HG02759 (cell line): ENCODE data around the gene USF2.

Experiments used
- ATAC-seq: cut with Tn5 transposase; IDR thresholded peaks from one replicate; pipeline ENCODE4 v1.9.1; 2021; ENCODE audit warnings: mild to moderate bottlenecking, moderate library complexity; ENCODE audit not compliant: unreplicated experiment

The USF2 gene

DNA sequence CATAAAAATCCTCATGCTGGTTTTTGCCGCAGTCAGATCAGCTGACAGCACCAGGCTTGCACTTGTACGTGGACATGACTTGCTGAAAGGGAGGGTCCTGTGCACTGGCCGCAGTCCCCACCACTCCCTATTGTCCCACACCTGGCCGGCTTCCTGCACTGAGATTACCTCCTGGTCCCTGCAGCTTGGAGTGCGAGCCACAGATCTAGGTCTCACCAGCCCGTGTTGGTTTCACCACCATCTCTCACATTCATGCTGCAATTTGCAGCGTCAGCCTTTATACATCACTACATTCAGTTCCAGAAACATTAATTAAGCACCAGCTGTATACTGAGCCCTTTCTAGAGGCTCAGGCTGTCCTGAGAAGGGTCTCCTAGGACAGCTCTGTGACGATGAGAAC lies 45.3 kb downstream of the USF2 start:
- no peak for ATAC-seq

DNA sequence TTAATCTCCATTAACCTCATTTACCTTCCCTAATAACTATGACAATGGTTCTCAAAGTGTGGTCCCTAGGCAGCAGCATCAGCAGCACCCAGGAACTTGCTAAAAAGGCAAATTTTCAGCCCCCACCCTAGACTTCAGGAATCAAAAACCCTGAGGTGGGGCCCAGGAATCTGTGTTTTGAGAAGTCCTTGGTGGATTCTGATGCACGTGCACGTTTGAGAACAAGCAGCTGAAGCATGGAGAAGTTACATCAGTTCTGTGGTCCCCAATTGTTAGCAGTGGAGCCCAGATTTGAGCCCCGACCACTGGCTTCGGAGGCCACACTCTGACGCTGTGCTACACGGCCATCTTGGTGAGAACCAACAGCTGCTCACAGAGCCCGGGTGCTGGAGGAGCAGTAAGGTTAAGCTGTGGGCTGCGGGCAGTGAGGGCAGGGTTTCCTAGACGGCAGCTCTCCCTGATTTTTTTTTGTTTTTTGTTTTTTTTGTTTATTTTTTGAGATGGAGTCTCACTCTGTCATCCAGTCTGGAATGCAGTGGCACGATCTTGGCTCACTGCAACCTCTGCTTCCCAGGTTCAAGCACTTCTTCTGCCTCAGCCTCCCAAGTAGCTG lies 46.2 kb downstream of the USF2 start:
- ATAC-seq, result no peak

GRCh38 chr19:35315883-35316282 lies 47.1 kb downstream of the USF2 start:
- ATAC-seq, result no peak

DNA sequence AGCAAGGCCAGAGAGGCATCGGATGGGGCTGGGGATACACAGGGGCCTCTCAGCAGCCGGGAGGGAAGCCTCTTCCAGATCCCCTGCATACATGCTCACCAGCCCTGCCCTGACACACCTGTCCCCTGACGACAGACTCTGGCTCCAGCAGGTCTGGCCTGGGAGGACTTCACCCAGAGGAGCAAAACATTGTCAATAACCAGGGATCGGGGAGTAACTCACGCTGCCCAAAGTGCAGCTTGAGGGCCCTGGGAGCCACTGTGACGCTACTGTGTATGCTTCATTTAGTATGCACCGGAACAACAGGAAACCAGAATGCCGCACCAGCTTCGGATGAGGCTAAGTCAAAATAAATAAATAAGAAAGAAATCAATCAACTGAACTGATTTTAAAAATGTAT lies 47.8 kb downstream of the USF2 start:
- no peak for ATAC-seq

GRCh38 chr19:35317464-35318043 lies 48.8 kb downstream of the USF2 start:
- no peak for ATAC-seq

GRCh38 chr19:35318679-35319448 lies 50.1 kb downstream of the USF2 start:
- no peak for ATAC-seq

- ATAC-seq, result no peak
Measured at GRCh38 chr19:35320065-35320713, 51.4 kb downstream of the USF2 start.

DNA sequence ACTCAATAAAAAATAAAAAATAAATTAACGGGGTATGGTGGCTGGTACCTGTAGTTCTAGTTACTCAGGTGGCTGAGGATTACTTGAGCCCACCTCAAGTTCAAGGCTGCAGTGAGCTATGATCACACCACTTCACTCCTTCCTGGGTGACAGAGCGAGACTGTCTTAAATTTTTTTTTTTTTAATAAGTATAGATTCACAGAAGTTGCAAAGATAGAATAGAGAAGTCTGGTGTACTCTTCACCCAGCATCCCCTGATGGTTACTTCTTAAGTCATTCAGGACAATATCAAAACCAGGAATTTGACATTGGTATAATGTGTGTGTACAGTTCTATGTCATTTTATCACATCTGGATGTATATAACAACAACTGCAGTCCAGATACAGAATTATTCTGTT lies 52.5 kb downstream of the USF2 start:
- ATAC-seq, result no peak

GRCh38 chr19:35322014-35322413 lies 53.3 kb downstream of the USF2 start:
- ATAC-seq, result no peak

DNA sequence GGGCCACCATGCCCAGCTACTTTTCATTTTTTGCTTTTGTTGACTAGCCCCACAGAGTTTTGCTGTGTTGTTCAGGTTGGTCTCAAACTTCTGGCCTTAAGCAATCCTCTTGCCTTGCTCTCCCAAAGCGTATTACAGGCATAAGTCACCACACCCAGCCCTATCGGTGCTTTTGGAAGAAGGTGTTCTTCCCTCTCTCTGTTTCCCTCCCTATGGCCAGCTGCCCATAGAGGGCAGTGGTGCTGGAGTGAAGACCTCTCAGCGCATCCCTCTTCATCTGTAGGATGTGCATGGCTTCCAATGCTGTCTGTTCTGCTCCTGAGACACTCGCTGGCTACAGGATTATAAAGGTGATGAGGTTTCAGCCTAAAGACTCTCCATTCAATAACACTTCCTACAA lies 58.9 kb downstream of the USF2 start:
- no peak for ATAC-seq

- no peak for ATAC-seq
Measured at GRCh38 chr19:35328851-35329285, 60.1 kb downstream of the USF2 start, which contains the start of gene CD22. Gene CD22, plus strand, starts transcription at chr19:35329187. Its CDS starts 2,854 bp downstream, at chr19:35332041.

- no peak for ATAC-seq
Measured at GRCh38 chr19:35329323-35329722, 60.6 kb downstream of the USF2 start.
